GM19238 (cell line): ENCODE results near the gene PRKG1.
"Not testable (repeated sequence)": the region's sequence is repeated elsewhere in the genome, so short reads cannot be mapped to it uniquely, and the experiment has no call there.

Experiments used
- DNase-seq: peaks from one replicate; pipeline ENCODE4 v3.0.0; 2011; ENCODE audit warnings: low spot score; ENCODE audit not compliant: insufficient read length

PRKG1 gene

GRCh38 chr10:51117053-51117660 lies 42.9 kb downstream of the PRKG1 start:
- no peak for DNase-seq

GRCh38 chr10:51117794-51118193 lies 43.5 kb downstream of the PRKG1 start:
- DNase-seq: no peak

GRCh38 chr10:51119441-51119840 lies 45.2 kb downstream of the PRKG1 start:
- no peak for DNase-seq

GRCh38 chr10:51121861-51122260 lies 47.6 kb downstream of the PRKG1 start:
- no peak for DNase-seq

GRCh38 chr10:51124852-51125251 lies 50.6 kb downstream of the PRKG1 start:
- DNase-seq: no peak

- no peak for DNase-seq
Observed at GRCh38 chr10:51125518-51125917, 51.2 kb downstream of the PRKG1 start.

GRCh38 chr10:51129946-51130544 lies 55.8 kb downstream of the PRKG1 start:
- DNase-seq: no peak

GRCh38 chr10:51137756-51138529 lies 63.7 kb downstream of the PRKG1 start:
- no peak for DNase-seq

- no peak for DNase-seq
Observed at GRCh38 chr10:51139176-51139575, 64.9 kb downstream of the PRKG1 start.

GRCh38 chr10:51141010-51141409 lies 66.7 kb downstream of the PRKG1 start:
- no peak for DNase-seq

- DNase-seq: no peak
Observed at GRCh38 chr10:51144161-51144781, 70.0 kb downstream of the PRKG1 start.

GRCh38 chr10:51145375-51145774 lies 71.1 kb downstream of the PRKG1 start:
- no peak for DNase-seq

- no peak for DNase-seq
Observed at GRCh38 chr10:51147644-51148399, 73.5 kb downstream of the PRKG1 start.

- no peak for DNase-seq
Observed at GRCh38 chr10:51156926-51157325, 82.6 kb downstream of the PRKG1 start.

GRCh38 chr10:51158832-51159231 lies 84.5 kb downstream of the PRKG1 start:
- no peak for DNase-seq

- no peak for DNase-seq
Observed at GRCh38 chr10:51159841-51160240, 85.6 kb downstream of the PRKG1 start.

GRCh38 chr10:51162002-51162401 lies 87.7 kb downstream of the PRKG1 start:
- no peak for DNase-seq

- DNase-seq: not testable (repeated sequence)
Observed at GRCh38 chr10:51163380-51164049, 89.2 kb downstream of the PRKG1 start.

GRCh38 chr10:51168086-51168815 lies 94.0 kb downstream of the PRKG1 start:
- DNase-seq: no peak

GRCh38 chr10:51169111-51169510 lies 94.8 kb downstream of the PRKG1 start:
- no peak for DNase-seq
